AG04450 (cell line): ENCODE results near the gene COLQ. TPM values are rescaled to one million over a fixed set of nuclear protein-coding genes. Genes with fewer than 3 reads are reported as not detected.

Experiments
- CTCF ChIA-PET: fragments of 300-600, 350-600 bp; formaldehyde crosslinking; extraction: SDS; loops from one replicate; lab custom pipeline; 2022; ENCODE audit warnings: antibody characterized with exemption, inconsistent platforms; lab: Charles Lee
- POLR2A ChIA-PET: fragments of 350-600 bp; formaldehyde crosslinking; extraction: SDS; loops from one replicate; lab custom pipeline; 2021; ENCODE audit warnings: antibody characterized with exemption, inconsistent platforms; lab: Yijun Ruan, JAX
- DNase-seq: peaks from one replicate; pipeline ENCODE4 v3.0.0-alpha.2; 2011; ENCODE audit warnings: low read depth, low spot score
- H3K27ac ChIP-seq: one replicate; pipeline ENCODE4 v1.5.1; 2012; ENCODE audit warnings: low read depth, low read length, control low read depth
- H3K27me3 ChIP-seq: one replicate; pipeline ENCODE4 v1.6.0; 2012; ENCODE audit warnings: low read length; ENCODE audit not compliant: control insufficient read depth, insufficient read depth
- H3K4me3 ChIP-seq: 2 replicates; pipeline ENCODE4 v1.5.1; 2011; ENCODE audit warnings: mild to moderate bottlenecking, low read depth, low read length, control low read depth
- H3K9me3 ChIP-seq: 2 replicates; pipeline ENCODE4 v1.5.1; 2012; ENCODE audit warnings: low read length; ENCODE audit not compliant: control insufficient read depth, insufficient read depth
- polyA plus RNA-seq: library from polyadenylated mRNA; depleted of rRNA; stranded (reverse); fragments of >200 nt; gene quantifications from 2 replicates; pipeline ENCODE4 v1.2.3, GENCODE V29; 2011
- TF ChIP-seq, protein P1 (sequence below): IDR thresholded peaks from 2 replicates; pipeline ENCODE4 v1.5.1; 2011; ENCODE audit warnings: low read depth, low read length, control low read depth, inconsistent platforms

Gene COLQ
- polyA plus RNA-seq, 1 experiment = 0.95 TPM

- Histone ChIP-seq H3K9me3 (no peaks in the 10 kb centered on the region), H3K27me3 (peaks cover 8% of the 10 kb centered on the region), H3K27ac (no peak overlapping the region), H3K4me3 (no peak overlapping the region)
- DNase-seq = no peak
- TF ChIP-seq, protein P1, sequence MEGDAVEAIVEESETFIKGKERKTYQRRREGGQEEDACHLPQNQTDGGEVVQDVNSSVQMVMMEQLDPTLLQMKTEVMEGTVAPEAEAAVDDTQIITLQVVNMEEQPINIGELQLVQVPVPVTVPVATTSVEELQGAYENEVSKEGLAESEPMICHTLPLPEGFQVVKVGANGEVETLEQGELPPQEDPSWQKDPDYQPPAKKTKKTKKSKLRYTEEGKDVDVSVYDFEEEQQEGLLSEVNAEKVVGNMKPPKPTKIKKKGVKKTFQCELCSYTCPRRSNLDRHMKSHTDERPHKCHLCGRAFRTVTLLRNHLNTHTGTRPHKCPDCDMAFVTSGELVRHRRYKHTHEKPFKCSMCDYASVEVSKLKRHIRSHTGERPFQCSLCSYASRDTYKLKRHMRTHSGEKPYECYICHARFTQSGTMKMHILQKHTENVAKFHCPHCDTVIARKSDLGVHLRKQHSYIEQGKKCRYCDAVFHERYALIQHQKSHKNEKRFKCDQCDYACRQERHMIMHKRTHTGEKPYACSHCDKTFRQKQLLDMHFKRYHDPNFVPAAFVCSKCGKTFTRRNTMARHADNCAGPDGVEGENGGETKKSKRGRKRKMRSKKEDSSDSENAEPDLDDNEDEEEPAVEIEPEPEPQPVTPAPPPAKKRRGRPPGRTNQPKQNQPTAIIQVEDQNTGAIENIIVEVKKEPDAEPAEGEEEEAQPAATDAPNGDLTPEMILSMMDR = no peak
- CTCF ChIA-PET = no interaction called here
- POLR2A ChIA-PET = no interaction called here
Measured at GRCh38 chr3:15522016-15522415, 510 bp upstream of the COLQ start.

- Histone ChIP-seq H3K9me3 (no peaks in the 10 kb centered on the region), H3K27me3 (peaks cover 8% of the 10 kb centered on the region), H3K27ac (no peak overlapping the region), H3K4me3 (no peak overlapping the region)
- DNase-seq = no peak
- ChIA-PET POLR2A (no interaction called here), CTCF (no interaction called here)
- TF ChIP-seq, protein P1 = no peak
Measured at GRCh38 chr3:15520804-15521572, 518 bp downstream of the COLQ start.

GRCh38 chr3:15520185-15520584 is 1.3 kb downstream of the COLQ start:
- H3K9me3 ChIP-seq = no peaks in the 10 kb centered on the region
- ChIA-PET CTCF (no interaction called here), POLR2A (no interaction called here)
- no peak overlapping the region for H3K27ac ChIP-seq
- H3K4me3 ChIP-seq = no peak overlapping the region
- TF ChIP-seq, protein P1 = no peak
- peaks cover 8% of the 10 kb centered on the region for H3K27me3 ChIP-seq
- no peak for DNase-seq

DNA sequence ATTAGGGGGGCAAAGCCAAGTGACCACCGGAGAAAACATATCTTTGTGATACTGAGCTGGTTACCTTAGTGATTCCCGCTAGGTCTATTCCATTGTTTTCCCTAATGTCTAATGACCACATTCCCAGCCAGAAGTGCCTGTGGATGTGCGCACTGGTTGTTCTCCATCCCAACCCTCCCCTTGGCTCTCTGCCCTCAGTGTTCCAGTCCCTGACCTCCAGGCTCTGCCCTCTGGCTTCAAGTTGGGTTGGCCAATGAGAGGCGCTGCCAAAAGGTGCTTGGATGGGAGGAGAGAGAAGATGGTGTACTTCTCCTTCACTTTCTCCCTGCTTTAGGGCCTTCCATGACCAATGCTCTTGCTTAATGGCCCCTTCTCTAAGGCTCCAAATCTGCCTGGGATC is 2.4 kb downstream of the COLQ start:
- Histone ChIP-seq H3K27me3 (peaks cover 8% of the 10 kb centered on the region), H3K27ac (no peak overlapping the region), H3K9me3 (no peaks in the 10 kb centered on the region), H3K4me3 (no peak overlapping the region)
- TF ChIP-seq, protein P1 = no peak
- CTCF ChIA-PET = interaction anchor here (0.6 to 1.1 kb wide), 3 partner anchors 23 to 418 kb away, joined by 3 to 5 read pairs (median 3); no protein-coding TSS in a partner anchor
- no peak for DNase-seq
- POLR2A ChIA-PET = no interaction called here

- CTCF ChIA-PET = no interaction called here
- TF ChIP-seq, protein P1 = no peak
- POLR2A ChIA-PET = no interaction called here
- Histone ChIP-seq H3K9me3 (no peaks in the 10 kb centered on the region), H3K27me3 (peaks cover 20% of the 10 kb centered on the region), H3K27ac (no peak overlapping the region), H3K4me3 (no peak overlapping the region)
- no peak for DNase-seq
Measured at GRCh38 chr3:15514663-15515340, 6.7 kb downstream of the COLQ start.
